HEK293T (cell line): ENCODE measurements around the gene RPRD1B.

ENCODE experiments used
- CTCF ChIA-PET: fragments of 350-600 bp; formaldehyde crosslinking; extraction: SDS; loops from one replicate; lab custom pipeline; 2021; ENCODE audit warnings: antibody characterized with exemption, inconsistent platforms; lab: Yijun Ruan, JAX
- POLR2A ChIA-PET: fragments of 350-600 bp; formaldehyde crosslinking; extraction: SDS; loops from one replicate; lab custom pipeline; 2020; ENCODE audit warnings: antibody characterized with exemption, inconsistent platforms; lab: Yijun Ruan, JAX
- DNase-seq: peaks from one replicate; pipeline ENCODE4 v3.0.0; 2012; ENCODE audit warnings: mixed read lengths; ENCODE audit errors: extremely low spot score
- ARNT ChIP-seq: fragments of 450-650 bp; IDR thresholded peaks from 2 replicates; pipeline ENCODE4 v1.6.1; 2017; ENCODE audit warnings: mild to moderate bottlenecking
- BHLHE40 ChIP-seq: fragments of 450-650 bp; IDR thresholded peaks from 2 replicates; pipeline ENCODE4 v1.6.1; 2016; ENCODE audit warnings: mild to moderate bottlenecking, moderate library complexity, borderline replicate concordance
- CTBP1 ChIP-seq: fragments of 450-650 bp; IDR thresholded peaks from 2 replicates; pipeline ENCODE4 v1.6.1; 2016; ENCODE audit warnings: borderline replicate concordance
- ELF4 ChIP-seq: fragments of 450-650 bp; IDR thresholded peaks from 2 replicates; pipeline ENCODE4 v1.6.1; 2017; ENCODE audit warnings: antibody characterized with exemption
- FOXA1 ChIP-seq: fragments of 450-650 bp; IDR thresholded peaks from 2 replicates; pipeline ENCODE4 v1.6.1; 2016; ENCODE audit warnings: mild to moderate bottlenecking
- FOXK2 ChIP-seq: fragments of 450-650 bp; IDR thresholded peaks from 2 replicates; pipeline ENCODE4 v1.6.1; 2016; ENCODE audit warnings: mild to moderate bottlenecking
- FOXM1 ChIP-seq: fragments of 450-650 bp; IDR thresholded peaks from 2 replicates; pipeline ENCODE4 v1.6.1; 2017; ENCODE audit warnings: mild to moderate bottlenecking, borderline replicate concordance
- HDGF ChIP-seq: fragments of 450-650 bp; IDR thresholded peaks from 2 replicates; pipeline ENCODE4 v1.6.1; 2017; ENCODE audit warnings: antibody characterized with exemption, borderline replicate concordance
- L3MBTL2 ChIP-seq: fragments of 450-650 bp; conservative IDR thresholded peaks from 2 replicates; pipeline ENCODE4 v1.6.1; 2016; ENCODE audit warnings: mild to moderate bottlenecking
- LEF1 ChIP-seq: fragments of 450-650 bp; IDR thresholded peaks from 2 replicates; pipeline ENCODE4 v1.6.1; 2017; ENCODE audit warnings: mild to moderate bottlenecking, borderline replicate concordance
- NFRKB ChIP-seq: fragments of 450-650 bp; IDR thresholded peaks from 2 replicates; pipeline ENCODE4 v1.6.1; 2016; ENCODE audit warnings: mild to moderate bottlenecking, moderate library complexity
- PKNOX1 ChIP-seq: fragments of 450-650 bp; IDR thresholded peaks from 2 replicates; pipeline ENCODE4 v1.6.1; 2016
- SP1 ChIP-seq: fragments of 450-650 bp; IDR thresholded peaks from 2 replicates; pipeline ENCODE4 v1.6.1; 2017
- SUZ12 ChIP-seq: fragments of 450-650 bp; IDR thresholded peaks from 2 replicates; pipeline ENCODE4 v1.6.1; 2016; ENCODE audit warnings: mild to moderate bottlenecking
- TARDBP ChIP-seq: fragments of 450-650 bp; IDR thresholded peaks from 2 replicates; pipeline ENCODE4 v1.6.1; 2016
- ZNF384 ChIP-seq: fragments of 450-650 bp; IDR thresholded peaks from 2 replicates; pipeline ENCODE4 v1.6.1; 2016

The RPRD1B gene

GRCh38 chr20:38059832-38060231, 26.3 kb downstream of the RPRD1B start:
- TF ChIP-seq ARNT: no peak
- no peak for DNase-seq
- ChIA-PET CTCF (no interaction called here), POLR2A (no interaction called here)

GRCh38 chr20:38060536-38060935, 27.0 kb downstream of the RPRD1B start:
- POLR2A ChIA-PET: no interaction called here
- DNase-seq: no peak
- CTCF ChIA-PET: interaction anchor here (3.0 kb wide), 1 partner anchor 13 kb away, joined by 10 read pairs; no protein-coding TSS in a partner anchor
- TF ChIP-seq L3MBTL2 (no peak), NFRKB (no peak), LEF1 (no peak), ELF4 (no peak), ZNF384 (no peak), CTBP1 (no peak), FOXM1 (no peak), SP1 (no peak), SUZ12 (no peak), HDGF (no peak), FOXA1 (no peak)

GRCh38 chr20:38061109-38061508, 27.6 kb downstream of the RPRD1B start:
- CTCF ChIA-PET: interaction anchor here (3.0 kb wide), 1 partner anchor 12 kb away, joined by 10 read pairs; no protein-coding TSS in a partner anchor
- no peak for DNase-seq
- TF ChIP-seq SP1 (no peak), FOXA1 (no peak), CTBP1 (no peak), ARNT (no peak), NFRKB (no peak), PKNOX1 (no peak), ZNF384 (no peak), SUZ12 (no peak), L3MBTL2 (no peak), TARDBP (no peak), HDGF (no peak), FOXM1 (no peak), BHLHE40 (no peak), FOXK2 (no peak), LEF1 (no peak), ELF4 (no peak)
- POLR2A ChIA-PET: no interaction called here

GRCh38 chr20:38062890-38063289, 29.3 kb downstream of the RPRD1B start:
- TF ChIP-seq FOXM1: no peak
- no peak for TF ChIP-seq SP1
- TF ChIP-seq CTBP1: no peak
- no peak for TF ChIP-seq FOXA1
- no peak for TF ChIP-seq ELF4
- TF ChIP-seq BHLHE40: no peak
- no peak for TF ChIP-seq FOXK2
- no peak for TF ChIP-seq LEF1
- no peak for TF ChIP-seq L3MBTL2
- no peak for TF ChIP-seq HDGF
- TF ChIP-seq TARDBP: no peak
- TF ChIP-seq ZNF384: no peak
- POLR2A ChIA-PET: no interaction called here
- no peak for DNase-seq
- CTCF ChIA-PET: interaction anchor here (3.0 kb wide), 1 partner anchor 11 kb away, joined by 10 read pairs; no protein-coding TSS in a partner anchor

GRCh38 chr20:38063911-38064530, 30.5 kb downstream of the RPRD1B start:
- TF ChIP-seq ZNF384 (no peak), ELF4 (no peak), FOXK2 (no peak), FOXM1 (no peak), CTBP1 (no peak), SP1 (no peak), L3MBTL2 (no peak)
- POLR2A ChIA-PET: no interaction called here
- DNase-seq: no peak

GRCh38 chr20:38065764-38066375, 32.3 kb downstream of the RPRD1B start:
- TF ChIP-seq CTBP1 (no peak), FOXM1 (no peak), SP1 (no peak), ELF4 (no peak), FOXK2 (no peak), HDGF (no peak), L3MBTL2 (no peak), NFRKB (no peak)
- DNase-seq: no peak
- ChIA-PET CTCF (interaction anchor here (0.8 to 2.2 kb wide), 3 partner anchors 8 to 155 kb away, joined by 3 to 11 read pairs (median 5); no protein-coding TSS in a partner anchor), POLR2A (no interaction called here)

More at GRCh38 chr20:38063911-38064530, 30.5 kb downstream of the RPRD1B start:
- CTCF ChIA-PET: interaction anchor here (2.2 kb wide), 1 partner anchor 9 kb away, joined by 11 read pairs; no protein-coding TSS in a partner anchor

DNA sequence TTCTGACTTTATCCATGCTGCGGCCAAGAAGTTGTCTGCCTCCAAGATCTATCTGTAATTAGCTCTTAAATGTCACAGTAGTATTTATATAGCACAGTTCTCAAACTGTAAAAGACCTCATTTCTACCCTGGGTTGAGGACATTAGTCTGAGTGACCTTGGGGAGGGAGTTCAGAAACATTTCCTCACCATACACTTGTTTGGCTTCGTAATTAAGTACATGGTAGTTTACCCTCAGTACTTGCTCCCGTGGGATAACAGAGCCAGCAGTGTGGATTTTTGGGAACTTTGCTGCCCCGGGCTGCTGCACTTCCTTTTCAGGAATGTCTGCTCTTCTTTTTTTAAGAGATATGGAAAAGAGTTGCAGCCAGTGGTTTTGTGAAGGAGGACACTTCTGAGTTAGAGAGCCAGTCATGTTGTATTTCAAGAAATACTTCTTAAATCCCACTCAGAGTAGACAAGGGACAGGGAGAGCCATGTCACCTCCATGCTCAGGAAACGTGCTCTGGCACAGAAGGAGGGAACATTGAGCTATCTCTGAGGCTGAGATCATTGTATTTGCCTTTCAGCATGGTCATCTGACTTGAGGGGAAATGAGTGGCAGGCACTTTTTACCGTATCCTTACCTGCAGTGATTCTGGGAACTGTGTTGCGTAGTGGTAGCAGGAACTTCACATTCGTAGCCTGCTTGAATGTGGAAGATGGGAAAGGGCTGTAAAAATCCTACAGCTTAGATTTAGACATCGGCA, 33.6 kb downstream of the RPRD1B start:
- ChIA-PET POLR2A (no interaction called here), CTCF (no interaction called here)
- TF ChIP-seq SP1 (no peak), BHLHE40 (no peak), L3MBTL2 (no peak), NFRKB (no peak), TARDBP (no peak), CTBP1 (no peak), LEF1 (no peak), FOXK2 (no peak), PKNOX1 (no peak), FOXM1 (no peak), ZNF384 (no peak), SUZ12 (no peak), ARNT (no peak), ELF4 (no peak), FOXA1 (no peak), HDGF (no peak)
- no peak for DNase-seq
